Type B pancreatic cell (in vitro differentiated cells): ENCODE results near the gene CHRM5. TPM values are rescaled to one million over a fixed set of nuclear protein-coding genes. Genes with fewer than 3 reads are reported as not detected.

ENCODE experiments used
- DNase-seq: peaks from one replicate; pipeline ENCODE4 v3.0.0; 2021; ENCODE audit warnings: mixed read lengths; ENCODE audit not compliant: unreplicated experiment; ENCODE audit errors: extremely low spot score
- H3K27ac Mint-ChIP-seq: 2 replicates; pipeline ENCODE4 v1.8.0; 2021; ENCODE audit warnings: mild to moderate bottlenecking, mixed read lengths
- H3K27me3 Mint-ChIP-seq: 2 replicates; pipeline ENCODE4 v1.8.0; 2021; ENCODE audit warnings: mixed read lengths
- H3K36me3 Mint-ChIP-seq: 2 replicates; pipeline ENCODE4 v1.8.0; 2021; ENCODE audit warnings: mixed read lengths
- H3K4me1 Mint-ChIP-seq: one replicate; pipeline ENCODE4 v1.8.0; 2021; ENCODE audit warnings: mixed read lengths; ENCODE audit not compliant: unreplicated experiment
- H3K4me3 Mint-ChIP-seq: 2 replicates; pipeline ENCODE4 v1.8.0; 2021; ENCODE audit warnings: mild to moderate bottlenecking, mixed read lengths
- H3K9me3 Mint-ChIP-seq: 2 replicates; pipeline ENCODE4 v1.8.0; 2021; ENCODE audit warnings: mixed read lengths
- CTCF ChIP-seq: fragments of 200-600 bp; sonication (generic); conservative IDR thresholded peaks from 2 replicates; pipeline ENCODE4 v1.5.0; 2021; ENCODE audit warnings: antibody characterized with exemption, mild to moderate bottlenecking
- total RNA-seq: library from RNA; stranded (reverse); gene quantifications from 2 replicates; pipeline ENCODE4 v1.2.1, GENCODE V29; 2021; ENCODE audit warnings: low replicate concordance

CHRM5 gene
- total RNA-seq, 1 donor from 2014 or later: not detected

- Mint-ChIP-seq H3K27ac (no peak overlapping the region), H3K4me1 (peaks cover 12% of the 10 kb centered on the region), H3K9me3 (no peaks in the 10 kb centered on the region), H3K4me3 (no peak overlapping the region), H3K36me3 (no peaks in the 10 kb centered on the region), H3K27me3 (no peaks in the 10 kb centered on the region)
- DNase-seq: no peak
- TF ChIP-seq CTCF: no peak
These were observed 8.3 kb upstream of the CHRM5 start for GRCh38 chr15:33959844-33960548.

GRCh38 chr15:33960549-33960935, 7.8 kb upstream of the CHRM5 start:
- H3K9me3 Mint-ChIP-seq: no peaks in the 10 kb centered on the region
- TF ChIP-seq CTCF: no peak
- no peaks in the 10 kb centered on the region for H3K36me3 Mint-ChIP-seq
- no peak overlapping the region for H3K27ac Mint-ChIP-seq
- no peaks in the 10 kb centered on the region for H3K27me3 Mint-ChIP-seq
- peaks cover 12% of the 10 kb centered on the region for H3K4me1 Mint-ChIP-seq
- DNase-seq: no peak
- H3K4me3 Mint-ChIP-seq: no peak overlapping the region

- DNase-seq: no peak
- H3K9me3 Mint-ChIP-seq: no peaks in the 10 kb centered on the region
- H3K27me3 Mint-ChIP-seq: no peaks in the 10 kb centered on the region
- H3K36me3 Mint-ChIP-seq: no peaks in the 10 kb centered on the region
- peaks cover 21% of the 10 kb centered on the region for H3K4me1 Mint-ChIP-seq
- H3K27ac Mint-ChIP-seq: no peak overlapping the region
- H3K4me3 Mint-ChIP-seq: no peak overlapping the region
- peak; percentile 76 for TF ChIP-seq CTCF
These were observed 4.2 kb upstream of the CHRM5 start for GRCh38 chr15:33963831-33964664.

- DNase-seq: no peak
- no peaks in the 10 kb centered on the region for H3K9me3 Mint-ChIP-seq
- H3K27ac Mint-ChIP-seq: no peak overlapping the region
- TF ChIP-seq CTCF: no peak
- H3K4me1 Mint-ChIP-seq: peaks cover 17% of the 10 kb centered on the region
- no peaks in the 10 kb centered on the region for H3K27me3 Mint-ChIP-seq
- H3K36me3 Mint-ChIP-seq: no peaks in the 10 kb centered on the region
- no peak overlapping the region for H3K4me3 Mint-ChIP-seq
These were observed 3.6 kb upstream of the CHRM5 start for GRCh38 chr15:33964665-33965040.

- H3K36me3 Mint-ChIP-seq: no peaks in the 10 kb centered on the region
- no peak overlapping the region for H3K27ac Mint-ChIP-seq
- no peaks in the 10 kb centered on the region for H3K27me3 Mint-ChIP-seq
- H3K4me1 Mint-ChIP-seq: peaks cover 9% of the 10 kb centered on the region
- no peak for DNase-seq
- H3K4me3 Mint-ChIP-seq: no peak overlapping the region
- no peak for TF ChIP-seq CTCF
- H3K9me3 Mint-ChIP-seq: no peaks in the 10 kb centered on the region
These were observed 524 bp downstream of the CHRM5 start for GRCh38 chr15:33968821-33969220.
